ENCODE data around the gene SF3B1.
"Not testable (repeated sequence)": the region's sequence is repeated elsewhere in the genome, so short reads cannot be mapped to it uniquely, and the experiment has no call there.

- TF ChIP-seq CTCF (optimal IDR thresholded peaks at IDR 0.05 in 1 of 3, IDR thresholded peaks at IDR 0.05 in 1 of 3, conservative IDR thresholded peaks at IDR 0.05 in 1 of 3; ENCODE audit: extremely low read depth in 1 of 3, insufficient read depth in 2 of 3, low read length in 3 of 3); EZH2 (IDR thresholded peaks at IDR 0.05; ENCODE audit: low read length): not testable (repeated sequence)
Measured at GRCh38 chr2:197484248-197484647, 49.4 kb upstream of the SF3B1 start.
